GM19240 (cell line): ENCODE data around the gene RAB3D.
"Not testable (repeated sequence)": the region's sequence is repeated elsewhere in the genome, so short reads cannot be mapped to it uniquely, and the experiment has no call there.

ENCODE experiments used
- DNase-seq: peaks from one replicate; pipeline ENCODE4 v3.0.0; 2011; ENCODE audit warnings: low spot score; ENCODE audit not compliant: insufficient read length

Gene RAB3D

DNA sequence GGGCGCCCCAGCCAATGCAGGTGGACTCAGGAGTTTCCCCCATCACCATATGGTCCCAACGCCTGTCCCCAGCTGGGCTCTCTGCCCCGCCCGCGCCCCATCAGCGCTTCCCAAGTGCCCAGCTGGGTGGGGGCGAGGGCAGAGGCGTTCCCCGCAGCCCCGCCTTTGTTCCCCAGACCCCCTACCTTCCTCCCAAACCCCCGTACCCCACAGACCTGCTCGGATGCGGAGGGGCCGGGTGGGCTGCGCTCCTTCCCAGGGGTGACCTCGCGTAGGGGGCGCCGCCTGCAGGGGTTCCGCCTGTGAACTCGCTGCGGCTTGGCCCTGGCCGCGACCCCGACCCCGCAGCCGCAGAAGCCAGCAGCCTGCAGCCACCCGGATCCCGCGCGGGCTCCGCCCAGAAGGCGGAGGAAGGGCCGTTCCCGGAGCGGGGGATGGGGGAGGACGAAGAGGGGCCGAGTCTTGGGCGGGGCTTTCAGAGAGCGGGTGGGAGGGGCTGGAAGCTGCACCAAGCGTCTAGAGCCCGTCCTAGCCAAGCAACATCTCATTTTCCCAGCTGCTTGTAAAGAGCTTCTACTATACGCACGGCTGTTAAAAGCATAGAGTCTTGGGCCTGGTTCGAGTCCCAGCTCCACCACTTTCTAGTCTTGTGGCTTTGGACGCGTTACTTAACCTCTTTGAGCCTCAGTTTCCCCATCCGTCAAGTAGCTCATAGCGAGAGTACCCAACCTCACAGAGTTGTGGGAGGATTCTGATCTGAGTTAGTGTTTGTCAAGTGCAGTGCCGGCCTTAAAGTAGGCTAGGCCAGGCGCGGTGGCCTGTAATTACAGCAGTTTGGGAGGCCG, at the start of gene RAB3D:
Gene RAB3D (minus strand): TSS at position 404 of the 845 bp plus-strand sequence. CDS start 2,258 bp downstream, outside the sequence.
- peak; percentile 88 for DNase-seq

- no peak for DNase-seq
Observed at GRCh38 chr19:11387162-11388034, 47.9 kb upstream of the RAB3D start.

DNA sequence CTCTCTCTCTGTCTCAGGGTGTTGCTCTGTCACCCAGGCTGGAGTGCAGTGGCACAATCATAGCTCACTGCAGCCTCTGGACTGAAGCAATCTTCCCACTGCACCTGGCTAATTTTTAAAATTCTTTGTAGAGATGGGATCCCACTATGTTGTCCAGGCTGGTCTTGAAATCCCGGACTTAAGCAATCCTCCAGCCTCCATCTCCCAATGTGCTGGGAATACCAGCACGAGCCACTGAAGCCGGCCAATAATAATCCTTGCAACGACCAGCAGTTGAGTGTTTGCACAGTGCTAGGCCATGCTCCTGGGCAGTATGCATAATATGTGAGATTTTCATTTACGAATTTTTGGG, 45.3 kb upstream of the RAB3D start:
- no peak for DNase-seq

- no peak for DNase-seq
Observed at GRCh38 chr19:11383706-11384048, 44.2 kb upstream of the RAB3D start.

GRCh38 chr19:11382898-11383705, 43.6 kb upstream of the RAB3D start:
- no peak for DNase-seq

- DNase-seq = peak; percentile 97
Observed at GRCh38 chr19:11380653-11381537, 41.4 kb upstream of the RAB3D start.

DNA sequence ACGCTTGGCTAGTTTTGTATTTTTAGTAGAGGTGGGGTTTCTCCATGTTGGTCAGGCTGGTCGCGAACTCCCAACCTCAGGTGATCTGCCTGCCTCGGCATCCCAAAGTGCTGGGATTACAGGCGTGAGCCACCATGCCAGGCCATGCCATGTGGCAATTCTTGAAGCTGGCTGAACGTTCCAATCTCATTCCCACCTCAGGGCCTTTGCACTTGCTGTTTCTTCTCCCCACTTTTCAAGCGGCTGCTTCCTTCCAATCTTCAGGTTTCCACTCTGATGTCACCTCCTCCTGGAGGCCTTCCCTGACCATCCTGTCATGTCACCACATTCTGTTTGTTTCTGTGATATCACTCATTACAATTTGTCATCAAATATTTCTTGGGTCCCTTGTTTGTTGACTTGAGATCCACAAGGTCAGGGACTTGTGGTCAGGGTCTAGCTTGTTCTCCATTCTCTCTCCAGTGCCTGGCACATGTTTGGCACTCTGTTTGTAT, 40.4 kb upstream of the RAB3D start:
- DNase-seq = no peak

DNA sequence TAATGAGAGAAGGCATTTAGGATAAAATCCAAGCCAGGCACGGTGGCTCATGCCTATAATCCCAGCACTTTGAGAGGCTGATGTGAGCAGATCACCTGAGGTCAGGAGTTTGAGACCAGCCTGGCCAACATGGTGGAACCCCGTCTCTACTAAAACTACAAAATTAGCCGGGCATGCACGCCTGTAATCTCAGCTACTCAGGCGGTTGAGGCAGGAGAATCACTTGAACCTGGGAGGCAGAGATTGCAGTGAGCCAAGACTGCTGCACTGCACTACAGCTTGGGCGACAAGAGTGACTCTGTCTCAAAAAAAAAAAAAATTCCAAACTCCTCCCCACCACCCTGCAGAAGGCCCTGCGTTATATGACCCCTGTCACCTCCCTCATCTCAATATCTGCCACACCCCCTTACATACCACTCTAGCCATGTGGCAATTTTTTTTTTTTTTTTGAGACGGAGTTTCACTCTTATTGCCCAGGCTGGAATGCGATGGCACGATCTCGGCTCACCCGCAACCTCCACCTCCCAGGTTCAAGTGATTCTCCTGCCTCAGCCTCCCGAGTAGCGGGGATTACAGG, 39.9 kb upstream of the RAB3D start:
- DNase-seq = not testable (repeated sequence)

DNA sequence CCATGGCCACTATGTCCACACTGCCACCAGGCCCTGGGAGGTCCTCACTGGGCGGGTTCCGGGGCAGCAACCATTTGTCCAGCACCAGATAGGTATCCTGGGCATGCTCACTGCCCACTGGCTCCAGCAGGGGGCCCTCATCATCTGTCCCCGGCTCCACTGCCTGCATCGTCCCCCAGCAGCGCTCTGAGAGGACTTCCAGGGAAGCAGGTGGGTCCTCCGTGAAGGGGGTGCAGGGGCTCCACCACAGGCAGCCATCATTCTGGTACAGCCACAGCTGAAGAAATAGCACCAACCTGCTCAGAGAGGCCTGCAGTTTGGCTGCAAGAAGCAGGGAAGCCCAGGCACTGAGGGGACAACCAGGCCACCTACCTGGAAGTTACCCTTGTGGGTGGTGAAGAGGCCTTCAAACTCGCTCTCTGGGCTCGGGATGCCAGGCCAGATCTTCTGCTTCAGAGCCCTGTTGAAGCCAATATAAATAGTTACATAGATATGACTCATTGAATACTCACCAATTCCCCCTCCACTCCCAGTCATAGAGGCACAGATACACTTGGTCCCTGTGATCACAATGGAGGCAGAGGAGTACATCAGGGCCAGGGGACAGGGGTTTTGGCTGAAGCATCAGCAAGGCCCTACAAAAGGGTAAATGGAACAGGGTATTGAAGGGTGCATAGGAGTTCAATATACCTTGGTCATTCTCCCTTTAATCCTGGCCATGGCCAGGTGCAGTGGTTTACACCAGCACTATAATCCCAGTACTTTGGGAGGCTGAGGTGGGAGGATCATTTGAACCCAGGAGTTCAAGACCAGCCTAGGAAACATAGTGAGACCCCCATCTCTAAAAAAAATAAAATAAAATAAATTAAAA, 39.1 kb upstream of the RAB3D start:
- no peak for DNase-seq

DNA sequence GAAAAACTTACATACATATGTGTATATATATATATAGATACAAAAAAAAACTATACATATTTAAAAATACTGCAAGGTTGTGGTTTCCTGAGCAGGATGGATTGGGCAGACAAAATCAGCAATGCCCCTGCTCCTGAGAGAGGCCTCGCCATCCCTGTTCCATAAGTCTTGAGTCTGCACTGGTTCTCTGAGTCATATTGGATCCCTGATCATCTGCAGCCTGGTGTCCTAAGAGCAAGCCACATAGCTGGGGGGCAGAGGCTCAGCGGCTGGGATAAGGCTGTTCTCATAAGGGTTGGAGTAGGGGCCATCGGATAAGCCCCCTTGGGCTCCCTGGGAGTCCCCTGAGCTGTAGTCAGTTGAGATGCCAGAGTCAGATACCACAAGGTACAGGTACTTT, 38.3 kb upstream of the RAB3D start:
- DNase-seq = no peak

DNA sequence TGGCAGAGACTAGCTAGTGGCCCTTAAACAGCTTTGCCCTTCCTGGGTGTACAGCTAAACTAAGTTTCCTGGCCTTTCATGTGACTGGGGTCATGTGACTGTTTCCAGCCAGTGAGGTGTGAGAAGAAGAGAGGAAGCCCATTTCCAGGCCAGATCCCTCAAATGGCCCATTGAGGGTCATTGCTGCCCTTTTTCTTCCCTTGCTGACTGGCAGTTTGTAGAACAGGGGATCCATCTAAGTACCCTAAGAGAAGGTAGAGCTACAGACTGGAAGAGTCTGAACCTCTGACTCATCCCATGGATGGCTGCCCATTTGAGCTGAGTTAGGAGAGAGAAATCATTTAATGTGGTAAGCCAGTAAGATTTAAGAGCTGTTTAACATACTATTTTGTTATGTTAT, 37.8 kb upstream of the RAB3D start:
- DNase-seq = no peak

- DNase-seq = no peak
Observed at GRCh38 chr19:11375143-11375948, 35.9 kb upstream of the RAB3D start.

DNA sequence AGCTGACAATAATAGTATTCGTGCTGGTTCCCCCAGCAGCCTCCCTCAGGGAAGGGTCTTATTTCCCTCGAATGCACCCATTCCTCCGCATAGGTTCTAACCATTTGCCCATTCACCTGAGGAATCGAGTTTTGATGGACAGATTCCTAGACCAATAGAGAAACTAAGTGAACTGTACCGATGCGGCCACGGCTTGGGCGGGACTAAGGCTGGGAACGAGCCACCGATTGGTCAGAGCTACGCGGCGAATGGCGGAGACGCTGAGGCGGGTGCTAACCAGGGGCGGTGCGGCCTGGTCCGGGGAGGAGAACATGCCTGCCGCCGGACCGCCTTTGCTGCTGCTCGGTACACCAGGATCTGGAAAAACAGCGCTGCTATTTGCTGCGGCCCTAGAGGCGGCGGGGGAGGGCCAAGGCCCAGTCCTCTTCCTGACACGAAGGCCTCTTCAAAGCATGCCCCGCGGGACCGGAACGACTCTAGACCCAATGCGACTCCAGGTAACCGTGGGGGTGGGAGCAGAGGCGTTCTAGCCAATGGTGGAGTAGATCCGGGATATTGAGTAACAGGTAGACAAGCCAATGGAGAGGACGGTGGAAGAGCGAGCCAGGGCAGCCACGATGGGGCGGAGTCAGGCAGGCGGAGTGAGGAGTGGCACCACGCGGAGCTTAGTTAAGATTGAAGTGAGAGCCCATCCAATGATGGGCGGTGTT, 35.1 kb upstream of the RAB3D start, which contains the start of gene SWSAP1:
Gene SWSAP1 (plus strand): TSS at position 234 of the 710 bp plus-strand sequence. CDS start 15 bp downstream, at position 249.
- DNase-seq = peak; percentile 95

GRCh38 chr19:11373885-11374432, 34.5 kb upstream of the RAB3D start:
- DNase-seq = no peak

GRCh38 chr19:11373166-11373884, 33.9 kb upstream of the RAB3D start:
- no peak for DNase-seq

DNA sequence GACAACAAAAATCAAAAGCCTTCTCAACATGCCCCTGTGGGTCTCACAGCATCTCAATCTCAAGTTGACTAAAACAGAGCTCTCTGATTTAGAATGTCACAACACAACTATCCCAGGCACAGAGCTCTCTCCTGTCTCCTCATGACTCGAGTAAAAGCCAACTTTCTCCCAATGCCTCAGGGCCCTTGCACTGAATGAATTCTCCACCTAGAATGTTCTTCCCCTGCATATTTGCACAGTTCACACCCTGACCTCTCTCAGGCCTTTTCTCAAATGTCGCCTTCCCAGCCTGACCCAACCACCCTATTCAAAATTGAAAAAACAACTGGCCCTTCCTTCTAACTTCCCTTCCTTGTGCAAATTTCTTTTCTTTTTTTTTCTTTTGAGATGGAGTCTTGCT, 31.3 kb upstream of the RAB3D start:
- no peak for DNase-seq

GRCh38 chr19:11367528-11367927, 28.1 kb upstream of the RAB3D start:
- no peak for DNase-seq
